ENCODE measurements around the gene EXOC1.

- no peak for TF ChIP-seq CTCF (IDR thresholded peaks at IDR 0.05 in 2 of 3, conservative IDR thresholded peaks at IDR 0.05 in 1 of 3; ENCODE audit: control insufficient read depth in 2 of 3, extremely low read depth in 1 of 3, insufficient read depth in 1 of 3, low read depth in 3 of 3, low read length in 3 of 3)
- no peak for TF ChIP-seq MYC (IDR thresholded peaks at IDR 0.05; ENCODE audit: insufficient read depth, insufficient read length, insufficient replicate concordance, low read length, severe bottlenecking)
- TF ChIP-seq ESRRA (IDR thresholded peaks at IDR 0.05; ENCODE audit: low read length): no peak
- no peak for TF ChIP-seq POLR2A (IDR thresholded peaks at IDR 0.05; ENCODE audit: low read depth, low read length)
- no peak for TF ChIP-seq ZBTB4 (CRISPR knock-in tag; IDR thresholded peaks at IDR 0.05)
- TF ChIP-seq HDAC2 (IDR thresholded peaks at IDR 0.05): no peak
- no peak for TF ChIP-seq CBX3 (IDR thresholded peaks at IDR 0.05; ENCODE audit: borderline replicate concordance, low read depth)
- no peak for TF ChIP-seq MTA3 (IDR thresholded peaks at IDR 0.05; ENCODE audit: borderline replicate concordance, low read length)
- no peak for TF ChIP-seq BHLHE40 (IDR thresholded peaks at IDR 0.05; ENCODE audit: borderline replicate concordance in 1 of 2, low read depth in 2 of 2, low read length in 1 of 2)
- TF ChIP-seq EZH2 (IDR thresholded peaks at IDR 0.05; ENCODE audit: borderline replicate concordance, control insufficient read depth, low read depth, low read length): no peak
- TF ChIP-seq TCF7 (IDR thresholded peaks at IDR 0.05; ENCODE audit: borderline replicate concordance): no peak
- no peak for TF ChIP-seq WRNIP1 (IDR thresholded peaks at IDR 0.05; ENCODE audit: borderline replicate concordance, low read depth, low read length)
Measured at GRCh38 chr4:55925241-55925640, 71.8 kb downstream of the EXOC1 start.

All from GM12878 (cell line).